IMR-90 (cell line): ENCODE data around the gene SF3A2.

ENCODE experiments used
- BHLHE40 ChIP-seq: fragments of 150-350 bp; IDR thresholded peaks from 2 replicates; pipeline ENCODE4 v1.6.1; 2016; ENCODE audit warnings: mild to moderate bottlenecking, low read depth, low read length
- CEBPB ChIP-seq: IDR thresholded peaks from 2 replicates; pipeline ENCODE4 v1.6.1; 2012; ENCODE audit warnings: low read depth, low read length, improper control_type of control experiment
- CHD1 ChIP-seq: IDR thresholded peaks from 2 replicates; pipeline ENCODE4 v1.6.1; 2012; ENCODE audit warnings: low read depth, low read length, improper control_type of control experiment
- FOS ChIP-seq: fragments of 150-350 bp; IDR thresholded peaks from 2 replicates; pipeline ENCODE4 v1.6.1; 2016; ENCODE audit warnings: low read depth, low read length
- MAFK ChIP-seq: IDR thresholded peaks from 2 replicates; pipeline ENCODE4 v1.6.1; 2012; ENCODE audit warnings: low read depth, low read length, improper control_type of control experiment
- MXI1 ChIP-seq: IDR thresholded peaks from 2 replicates; pipeline ENCODE4 v1.6.1; 2012; ENCODE audit warnings: low read depth, mild to moderate bottlenecking, low read length, moderate library complexity, borderline replicate concordance
- POLR2A ChIP-seq: IDR thresholded peaks from 2 replicates; pipeline ENCODE4 v1.6.1; 2012; ENCODE audit warnings: mild to moderate bottlenecking, low read depth, low read length
- RAD21 ChIP-seq: IDR thresholded peaks from 2 replicates; pipeline ENCODE4 v1.6.1; 2012; ENCODE audit warnings: low read length, improper control_type of control experiment
- RFX5 ChIP-seq: IDR thresholded peaks from 2 replicates; pipeline ENCODE4 v1.8.0; 2012; ENCODE audit warnings: low read depth, mild to moderate bottlenecking, low read length, moderate library complexity
- SMC3 ChIP-seq: fragments of 150-350 bp; IDR thresholded peaks from 2 replicates; pipeline ENCODE4 v1.6.1; 2016; ENCODE audit warnings: low read depth, mild to moderate bottlenecking, antibody characterized with exemption, low read length, moderate library complexity
- TF ChIP-seq, protein P1 (sequence below): conservative IDR thresholded peaks from 2 replicates; pipeline ENCODE4 v1.5.1; 2012; ENCODE audit warnings: mild to moderate bottlenecking, low read depth, low read length, improper control_type of control experiment
- TF ChIP-seq, protein P2 (sequence below): fragments of 150-350 bp; IDR thresholded peaks from 2 replicates; pipeline ENCODE4 v1.6.1; 2017; ENCODE audit warnings: mild to moderate bottlenecking, antibody characterized with exemption, low read length, low read depth

DNA sequence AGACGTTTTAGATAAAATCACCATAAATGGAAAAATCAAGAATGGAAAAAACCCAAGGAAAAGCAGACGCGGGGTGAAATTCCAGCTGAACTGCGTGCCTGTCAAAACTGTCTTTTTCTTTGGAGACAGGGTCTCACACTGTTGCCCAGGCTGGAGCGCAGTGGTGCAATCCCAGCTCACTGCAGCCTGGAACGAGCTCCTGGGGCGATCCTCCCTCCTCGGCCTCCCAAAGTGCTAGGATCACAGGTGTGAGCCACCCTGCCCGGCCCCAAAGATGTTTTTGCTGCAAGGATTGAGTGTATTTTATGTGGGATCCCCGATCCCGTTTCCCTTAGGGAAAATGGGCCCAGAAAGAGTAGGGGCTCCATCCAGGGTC, 46.2 kb downstream of the SF3A2 start:
- TF ChIP-seq MXI1 (no peak), SMC3 (no peak), POLR2A (no peak), RFX5 (no peak), BHLHE40 (no peak), MAFK (no peak), FOS (no peak), RAD21 (no peak), CEBPB (no peak), CHD1 (no peak)
- TF ChIP-seq, protein P1, sequence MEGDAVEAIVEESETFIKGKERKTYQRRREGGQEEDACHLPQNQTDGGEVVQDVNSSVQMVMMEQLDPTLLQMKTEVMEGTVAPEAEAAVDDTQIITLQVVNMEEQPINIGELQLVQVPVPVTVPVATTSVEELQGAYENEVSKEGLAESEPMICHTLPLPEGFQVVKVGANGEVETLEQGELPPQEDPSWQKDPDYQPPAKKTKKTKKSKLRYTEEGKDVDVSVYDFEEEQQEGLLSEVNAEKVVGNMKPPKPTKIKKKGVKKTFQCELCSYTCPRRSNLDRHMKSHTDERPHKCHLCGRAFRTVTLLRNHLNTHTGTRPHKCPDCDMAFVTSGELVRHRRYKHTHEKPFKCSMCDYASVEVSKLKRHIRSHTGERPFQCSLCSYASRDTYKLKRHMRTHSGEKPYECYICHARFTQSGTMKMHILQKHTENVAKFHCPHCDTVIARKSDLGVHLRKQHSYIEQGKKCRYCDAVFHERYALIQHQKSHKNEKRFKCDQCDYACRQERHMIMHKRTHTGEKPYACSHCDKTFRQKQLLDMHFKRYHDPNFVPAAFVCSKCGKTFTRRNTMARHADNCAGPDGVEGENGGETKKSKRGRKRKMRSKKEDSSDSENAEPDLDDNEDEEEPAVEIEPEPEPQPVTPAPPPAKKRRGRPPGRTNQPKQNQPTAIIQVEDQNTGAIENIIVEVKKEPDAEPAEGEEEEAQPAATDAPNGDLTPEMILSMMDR = no peak
- TF ChIP-seq, protein P2, sequence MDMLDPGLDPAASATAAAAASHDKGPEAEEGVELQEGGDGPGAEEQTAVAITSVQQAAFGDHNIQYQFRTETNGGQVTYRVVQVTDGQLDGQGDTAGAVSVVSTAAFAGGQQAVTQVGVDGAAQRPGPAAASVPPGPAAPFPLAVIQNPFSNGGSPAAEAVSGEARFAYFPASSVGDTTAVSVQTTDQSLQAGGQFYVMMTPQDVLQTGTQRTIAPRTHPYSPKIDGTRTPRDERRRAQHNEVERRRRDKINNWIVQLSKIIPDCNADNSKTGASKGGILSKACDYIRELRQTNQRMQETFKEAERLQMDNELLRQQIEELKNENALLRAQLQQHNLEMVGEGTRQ = no peak
